ENCODE data around the gene FAM219A. TPM values are rescaled to one million over a fixed set of nuclear protein-coding genes. Genes with fewer than 3 reads are reported as not detected.
"Not testable (repeated sequence)": the region's sequence is repeated elsewhere in the genome, so short reads cannot be mapped to it uniquely, and the experiment has no call there.

Gene FAM219A
- total and polyA plus RNA-seq, 7 donors = 3.0 to 10.2 (median 7.9) TPM

DNA sequence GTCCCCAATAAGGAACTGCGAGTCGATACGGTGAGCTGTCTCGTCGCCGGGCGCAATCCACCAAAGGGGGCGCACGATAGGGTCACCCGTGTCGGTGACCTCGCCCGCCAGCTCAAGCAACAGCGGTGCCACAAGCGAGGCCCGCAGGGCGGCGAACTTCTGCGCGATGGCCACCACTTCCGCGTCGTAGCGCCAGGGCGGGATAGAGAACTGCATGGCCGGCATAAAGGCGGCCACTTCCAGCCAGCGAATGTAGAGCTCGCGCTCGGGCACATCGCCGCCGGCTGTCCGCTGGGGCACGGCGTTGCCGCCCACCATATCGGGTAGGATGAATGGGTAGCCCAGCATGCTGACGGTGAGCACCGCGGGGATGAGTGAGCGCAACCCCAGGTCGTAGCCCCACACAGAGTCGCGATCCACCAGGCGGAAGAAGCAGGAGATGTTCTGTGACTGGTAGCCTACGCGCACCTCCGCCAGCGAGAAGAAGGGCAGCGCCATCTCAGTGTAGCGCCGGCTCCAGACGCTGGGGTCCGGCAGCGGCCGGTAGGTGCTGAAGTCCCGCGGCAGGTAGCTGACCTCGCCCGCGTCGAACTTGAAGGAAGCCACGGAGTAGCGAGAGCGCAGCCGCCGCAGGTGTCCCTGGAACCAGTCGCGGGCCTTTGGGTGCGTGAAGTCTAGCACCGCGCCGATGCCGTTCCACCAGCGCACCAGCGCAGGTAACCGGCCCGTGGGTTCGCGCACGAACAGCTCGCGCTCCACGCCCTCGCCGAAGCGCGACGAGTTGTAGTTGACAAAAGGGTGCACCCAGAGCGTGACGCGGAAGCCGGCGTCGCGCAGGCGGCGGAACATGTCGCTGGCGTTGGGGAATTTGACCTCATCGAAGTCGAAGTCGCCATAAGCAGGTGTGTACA lies 87.1 kb downstream of the FAM219A start:
- H3K36me3 ChIP-seq = peaks cover 9 to 28% (median 20%) of the 10 kb centered on the region in 4 donors
- TF ChIP-seq, protein P1, sequence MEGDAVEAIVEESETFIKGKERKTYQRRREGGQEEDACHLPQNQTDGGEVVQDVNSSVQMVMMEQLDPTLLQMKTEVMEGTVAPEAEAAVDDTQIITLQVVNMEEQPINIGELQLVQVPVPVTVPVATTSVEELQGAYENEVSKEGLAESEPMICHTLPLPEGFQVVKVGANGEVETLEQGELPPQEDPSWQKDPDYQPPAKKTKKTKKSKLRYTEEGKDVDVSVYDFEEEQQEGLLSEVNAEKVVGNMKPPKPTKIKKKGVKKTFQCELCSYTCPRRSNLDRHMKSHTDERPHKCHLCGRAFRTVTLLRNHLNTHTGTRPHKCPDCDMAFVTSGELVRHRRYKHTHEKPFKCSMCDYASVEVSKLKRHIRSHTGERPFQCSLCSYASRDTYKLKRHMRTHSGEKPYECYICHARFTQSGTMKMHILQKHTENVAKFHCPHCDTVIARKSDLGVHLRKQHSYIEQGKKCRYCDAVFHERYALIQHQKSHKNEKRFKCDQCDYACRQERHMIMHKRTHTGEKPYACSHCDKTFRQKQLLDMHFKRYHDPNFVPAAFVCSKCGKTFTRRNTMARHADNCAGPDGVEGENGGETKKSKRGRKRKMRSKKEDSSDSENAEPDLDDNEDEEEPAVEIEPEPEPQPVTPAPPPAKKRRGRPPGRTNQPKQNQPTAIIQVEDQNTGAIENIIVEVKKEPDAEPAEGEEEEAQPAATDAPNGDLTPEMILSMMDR (IDR thresholded peaks at IDR 0.05) = no peak
- TF ChIP-seq EP300 (IDR thresholded peaks at IDR 0.05) (no peak), POLR2AphosphoS5 (IDR thresholded peaks at IDR 0.05) (no peak), POLR2A (IDR thresholded peaks at IDR 0.05) (no peak)
- no peaks in the 10 kb centered on the region for H3K27me3 ChIP-seq
- intact Hi-C loops (cut with DNase I) = loop anchor here (10.0 kb wide), 1 partner anchor 556 kb away; the partner anchor contains the start of gene UBE2R2
- DNase-seq = no peak
- peak overlapping the region in 3 of 4 donors; percentile 4 to 39 (median 34) for H3K27ac ChIP-seq
- H3K4me1 ChIP-seq = peaks cover 0 to 60% (median 40%) of the 10 kb centered on the region in 4 donors
- no peaks in the 10 kb centered on the region for H3K9me3 ChIP-seq
- WGBS, 2 donors = 79 to 91% methylated on average over 105 of the region's 105 CpGs
- H3K4me3 ChIP-seq = peak overlapping the region in 3 of 4 donors; percentile 7 to 17 (median 11)

DNA sequence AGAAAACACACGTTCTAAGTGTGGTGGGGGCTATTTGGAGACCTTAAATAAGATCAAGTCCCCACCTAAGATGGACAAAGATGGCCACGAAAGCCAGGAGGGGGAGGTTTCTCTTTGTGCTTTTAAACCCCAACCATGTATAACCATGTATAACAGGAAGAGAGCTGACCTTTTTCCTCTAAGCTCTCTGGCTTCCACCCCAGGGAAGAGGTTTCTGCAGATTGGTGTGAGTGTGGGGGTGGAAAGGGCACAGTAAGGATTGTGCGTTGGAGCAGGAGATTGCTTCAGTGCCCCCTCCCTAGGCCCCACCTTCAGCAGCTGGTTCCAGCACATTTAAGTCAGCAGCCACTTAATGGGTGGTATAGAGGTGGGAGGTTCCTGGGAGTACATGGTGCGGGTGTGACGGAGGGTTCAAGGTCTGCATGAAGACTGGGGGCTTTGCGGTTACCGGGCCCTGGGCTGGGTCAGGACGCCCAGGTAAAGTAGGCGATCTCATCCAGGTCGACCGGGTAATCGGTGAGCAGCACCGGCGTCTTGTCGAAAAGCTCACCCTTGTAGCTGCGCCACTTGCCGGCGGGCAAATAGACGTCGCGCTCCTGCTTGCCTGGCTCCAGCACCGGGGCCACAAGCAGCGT lies 87.9 kb downstream of the FAM219A start:
- intact Hi-C loops (cut with DNase I) = loop anchor here (10.0 kb wide), 1 partner anchor 556 kb away; the partner anchor contains the start of gene UBE2R2
- H3K4me1 ChIP-seq = peaks cover 0 to 55% (median 34%) of the 10 kb centered on the region in 4 donors
- no peak for TF ChIP-seq EP300 (IDR thresholded peaks at IDR 0.05)
- TF ChIP-seq POLR2AphosphoS5 (IDR thresholded peaks at IDR 0.05) = no peak
- TF ChIP-seq POLR2A (IDR thresholded peaks at IDR 0.05) = no peak
- TF ChIP-seq, protein P1 (IDR thresholded peaks at IDR 0.05) = no peak

DNA sequence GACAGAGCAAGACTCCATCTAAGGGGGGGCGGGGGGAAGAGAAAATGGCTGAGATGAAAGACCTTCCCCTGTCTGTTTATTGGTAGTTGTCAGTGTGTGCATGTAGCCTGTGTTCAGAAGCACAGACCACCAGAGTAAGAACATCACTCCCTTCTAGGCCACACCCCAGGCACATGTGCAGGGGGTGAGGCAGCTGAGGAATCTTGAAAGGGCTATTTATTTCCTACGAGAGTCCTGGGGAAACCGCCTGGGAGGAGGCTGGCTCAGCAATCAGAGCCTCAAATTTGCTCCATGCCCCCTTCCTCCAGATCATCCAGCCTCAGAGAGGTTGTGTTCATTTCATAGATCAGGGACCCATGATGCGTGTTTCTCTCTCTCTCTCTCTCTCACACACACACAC lies 88.7 kb downstream of the FAM219A start:
- Histone ChIP-seq H3K4me3 (no peak overlapping the region), H3K27me3 (no peaks in the 10 kb centered on the region), H3K27ac (peak overlapping the region in 3 of 4 donors; percentile 27 to 39 (median 34)), H3K4me1 (peaks cover 0 to 54% (median 38%) of the 10 kb centered on the region in 4 donors), H3K36me3 (peaks cover 9 to 28% (median 20%) of the 10 kb centered on the region in 4 donors), H3K9me3 (no peaks in the 10 kb centered on the region)
- WGBS, 2 donors = 91% methylated on average over 4 of the region's 4 CpGs
- no peak for DNase-seq
- no peak for TF ChIP-seq EP300 (IDR thresholded peaks at IDR 0.05)
- no peak for TF ChIP-seq POLR2A (IDR thresholded peaks at IDR 0.05)
- TF ChIP-seq POLR2AphosphoS5 (IDR thresholded peaks at IDR 0.05) = no peak
- TF ChIP-seq, protein P1 (IDR thresholded peaks at IDR 0.05) = no peak
- intact Hi-C loops (cut with DNase I) = loop anchor here (10.0 kb wide), 1 partner anchor 555 kb away; the partner anchor contains the start of gene UBE2R2

More for the DNA sequence above, 87.9 kb downstream of the FAM219A start:
- H3K4me3 ChIP-seq = peak overlapping the region in 2 of 4 donors; percentile 7 to 11
- DNase-seq = no peak
- peaks cover 9 to 28% (median 20%) of the 10 kb centered on the region in 4 donors for H3K36me3 ChIP-seq
- no peaks in the 10 kb centered on the region for H3K27me3 ChIP-seq
- 83 to 93% methylated on average over 23 of the region's 23 CpGs for WGBS, 2 donors
- H3K27ac ChIP-seq = peak overlapping the region in 3 of 4 donors; percentile 27 to 39 (median 34)
- no peaks in the 10 kb centered on the region for H3K9me3 ChIP-seq

DNA sequence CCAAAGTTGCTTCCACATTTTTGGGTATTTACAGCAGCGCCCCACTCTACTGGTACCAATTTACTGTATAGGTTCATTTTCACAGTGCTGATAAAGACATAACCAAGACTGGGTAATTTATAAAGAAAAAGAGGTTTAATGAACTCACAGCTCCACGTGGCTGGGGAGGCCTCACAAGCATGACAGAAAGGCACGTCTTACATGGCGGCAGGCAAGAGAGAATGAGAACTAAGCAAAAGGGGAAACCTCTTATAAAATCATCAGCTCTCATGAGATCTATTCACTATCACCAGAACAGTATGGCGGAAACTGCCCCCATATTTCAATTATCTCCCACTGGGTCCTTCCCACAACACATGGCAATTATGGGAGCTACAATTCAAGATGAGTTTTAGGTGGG lies 89.6 kb downstream of the FAM219A start:
- H3K27ac ChIP-seq; H3K9me3 ChIP-seq; H3K4me3 ChIP-seq; H3K27me3 ChIP-seq; intact Hi-C loops (cut with DNase I); DNase-seq: not testable (repeated sequence)
- 95 to 96% methylated on average over 5 of the region's 5 CpGs for WGBS, 2 donors
- Histone ChIP-seq H3K36me3 (peaks cover 9 to 28% (median 20%) of the 10 kb centered on the region in 4 donors), H3K4me1 (peaks cover 0 to 59% (median 41%) of the 10 kb centered on the region in 4 donors)

DNA sequence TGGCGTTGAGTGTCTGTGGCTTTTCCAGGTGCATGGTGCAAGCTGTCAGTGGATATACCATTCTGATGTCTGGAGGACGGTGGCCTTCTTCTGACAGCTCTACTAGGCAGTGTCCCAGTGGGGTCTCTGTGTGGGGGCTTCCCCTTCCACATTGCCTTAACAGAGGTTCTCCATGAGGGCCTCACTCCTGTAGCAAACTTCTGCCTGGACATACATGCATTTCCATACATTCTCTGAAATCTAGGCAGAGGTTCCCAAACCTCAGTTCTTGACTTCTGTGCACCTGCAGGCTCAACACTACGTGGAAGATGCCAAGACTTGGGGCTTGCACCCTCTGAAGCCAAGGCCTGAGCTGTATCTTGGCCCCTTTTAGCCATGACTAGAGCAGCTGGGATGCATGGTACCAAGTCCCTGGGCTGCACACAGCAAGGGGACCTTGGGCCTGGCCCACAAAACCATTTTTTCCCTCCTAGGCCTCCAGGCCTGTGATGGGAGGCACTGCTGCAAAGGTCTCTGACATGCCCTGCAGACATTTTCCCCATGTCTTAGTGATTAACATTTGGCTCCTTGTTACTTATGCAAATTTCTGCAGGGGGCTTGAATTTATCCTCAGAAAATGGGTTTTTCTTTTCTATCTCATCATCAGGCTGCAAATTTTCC lies 90.5 kb downstream of the FAM219A start:
- H3K4me3 ChIP-seq; DNase-seq; H3K27ac ChIP-seq; H3K27me3 ChIP-seq; H3K9me3 ChIP-seq; intact Hi-C loops (cut with DNase I): not testable (repeated sequence)
- Histone ChIP-seq H3K4me1 (peaks cover 0 to 53% (median 38%) of the 10 kb centered on the region in 4 donors), H3K36me3 (peaks cover 9 to 28% (median 20%) of the 10 kb centered on the region in 4 donors)
- 95 to 97% methylated on average over 3 of the region's 3 CpGs for WGBS, 2 donors
